ENCODE measurements around the gene BYSL.

The BYSL gene

GRCh38 chr6:41929924-41930323 lies 8.6 kb downstream of the BYSL start:
- H3K27me3 ChIP-seq (ENCODE audit: insufficient read depth, poor library complexity, severe bottlenecking), result no peaks in the 10 kb centered on the region
- TF ChIP-seq SPI1 (IDR thresholded peaks at IDR 0.05; ENCODE audit: borderline replicate concordance, low read depth), result peak; percentile 30; the same call in 1 of the 2 replicates
- no peak for TF ChIP-seq GABPA (IDR thresholded peaks at IDR 0.05; ENCODE audit: low read depth)
- no peak overlapping the region for H3K4me3 ChIP-seq (replicated peaks; ENCODE audit: insufficient read depth, low read length)
- no peak overlapping the region for H3K27ac ChIP-seq (replicated peaks)
- peak in 1 of 2 experiments; percentile 5 for DNase-seq (ENCODE audit: low read depth in 1 of 2, low spot score in 1 of 2)

DNA sequence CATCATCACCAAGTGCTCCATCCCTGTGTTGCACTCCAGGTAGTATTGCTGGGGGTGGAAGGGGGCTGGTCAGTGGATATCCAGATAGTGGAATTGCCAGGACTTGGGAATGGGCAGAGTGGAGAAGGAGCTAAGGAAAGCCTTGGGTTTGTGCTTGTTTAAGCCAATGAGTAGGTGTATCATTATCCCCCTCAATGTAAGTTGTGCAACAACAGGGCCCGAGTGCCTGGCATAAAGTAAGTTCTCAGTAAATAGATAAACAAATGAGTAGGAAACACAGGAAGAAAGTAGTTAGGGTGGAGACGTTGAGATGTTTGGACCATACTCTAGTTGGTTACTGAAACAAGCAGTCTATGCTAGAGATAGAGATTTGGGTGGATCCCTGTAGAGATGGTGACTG lies 10.5 kb downstream of the BYSL start:
- no peak for TF ChIP-seq GABPA (IDR thresholded peaks at IDR 0.05; ENCODE audit: low read depth)
- TF ChIP-seq, protein P1, sequence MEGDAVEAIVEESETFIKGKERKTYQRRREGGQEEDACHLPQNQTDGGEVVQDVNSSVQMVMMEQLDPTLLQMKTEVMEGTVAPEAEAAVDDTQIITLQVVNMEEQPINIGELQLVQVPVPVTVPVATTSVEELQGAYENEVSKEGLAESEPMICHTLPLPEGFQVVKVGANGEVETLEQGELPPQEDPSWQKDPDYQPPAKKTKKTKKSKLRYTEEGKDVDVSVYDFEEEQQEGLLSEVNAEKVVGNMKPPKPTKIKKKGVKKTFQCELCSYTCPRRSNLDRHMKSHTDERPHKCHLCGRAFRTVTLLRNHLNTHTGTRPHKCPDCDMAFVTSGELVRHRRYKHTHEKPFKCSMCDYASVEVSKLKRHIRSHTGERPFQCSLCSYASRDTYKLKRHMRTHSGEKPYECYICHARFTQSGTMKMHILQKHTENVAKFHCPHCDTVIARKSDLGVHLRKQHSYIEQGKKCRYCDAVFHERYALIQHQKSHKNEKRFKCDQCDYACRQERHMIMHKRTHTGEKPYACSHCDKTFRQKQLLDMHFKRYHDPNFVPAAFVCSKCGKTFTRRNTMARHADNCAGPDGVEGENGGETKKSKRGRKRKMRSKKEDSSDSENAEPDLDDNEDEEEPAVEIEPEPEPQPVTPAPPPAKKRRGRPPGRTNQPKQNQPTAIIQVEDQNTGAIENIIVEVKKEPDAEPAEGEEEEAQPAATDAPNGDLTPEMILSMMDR (IDR thresholded peaks at IDR 0.05; ENCODE audit: insufficient read depth, low read length), result no peak
- TF ChIP-seq REST (IDR thresholded peaks at IDR 0.05; ENCODE audit: insufficient replicate concordance, low read depth), result no peak
- no peak for TF ChIP-seq SPI1 (IDR thresholded peaks at IDR 0.05; ENCODE audit: borderline replicate concordance, low read depth)
- TF ChIP-seq POLR2AphosphoS5 (IDR thresholded peaks at IDR 0.05; ENCODE audit: low read depth), result no peak
- no peak overlapping the region for H3K27ac ChIP-seq (replicated peaks)
- DNase-seq (ENCODE audit: low read depth in 1 of 2, low spot score in 1 of 2), result no peak
- no peak overlapping the region for H3K4me3 ChIP-seq (replicated peaks; ENCODE audit: insufficient read depth, low read length)
- H3K27me3 ChIP-seq (ENCODE audit: insufficient read depth, poor library complexity, severe bottlenecking), result no peaks in the 10 kb centered on the region

DNA sequence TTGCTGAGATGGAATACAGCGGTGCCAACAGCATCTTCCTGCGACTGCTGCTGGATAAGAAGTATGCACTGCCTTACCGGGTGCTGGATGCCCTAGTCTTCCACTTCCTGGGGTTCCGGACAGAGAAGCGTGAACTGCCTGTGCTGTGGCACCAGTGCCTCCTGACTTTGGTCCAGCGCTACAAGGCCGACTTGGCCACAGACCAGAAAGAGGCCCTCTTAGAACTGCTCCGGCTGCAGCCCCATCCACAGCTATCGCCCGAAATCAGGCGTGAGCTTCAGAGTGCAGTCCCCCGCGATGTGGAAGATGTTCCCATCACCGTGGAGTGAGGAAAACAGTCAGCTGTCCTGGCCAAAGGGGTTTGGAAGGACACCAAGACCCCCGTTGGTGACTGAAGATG lies 11.1 kb downstream of the BYSL start:
- TF ChIP-seq, protein P1 (IDR thresholded peaks at IDR 0.05; ENCODE audit: insufficient read depth, low read length), result no peak
- TF ChIP-seq GABPA (IDR thresholded peaks at IDR 0.05; ENCODE audit: low read depth), result no peak
- no peak for TF ChIP-seq REST (IDR thresholded peaks at IDR 0.05; ENCODE audit: insufficient replicate concordance, low read depth)
- TF ChIP-seq POLR2AphosphoS5 (IDR thresholded peaks at IDR 0.05; ENCODE audit: low read depth), result no peak
- no peak for TF ChIP-seq SPI1 (IDR thresholded peaks at IDR 0.05; ENCODE audit: borderline replicate concordance, low read depth)
- Histone ChIP-seq H3K27ac (replicated peaks) (no peak overlapping the region), H3K27me3 (ENCODE audit: insufficient read depth, poor library complexity, severe bottlenecking) (no peaks in the 10 kb centered on the region), H3K4me3 (replicated peaks; ENCODE audit: insufficient read depth, low read length) (no peak overlapping the region)
- DNase-seq (ENCODE audit: low read depth in 1 of 2, low spot score in 1 of 2), result no peak

GRCh38 chr6:41934278-41935192 lies 13.2 kb downstream of the BYSL start:
- no peak overlapping the region for H3K4me3 ChIP-seq (replicated peaks; ENCODE audit: insufficient read depth, low read length)
- DNase-seq (ENCODE audit: low read depth in 1 of 2, low spot score in 1 of 2), result peak in 1 of 2 experiments; percentile 18
- no peaks in the 10 kb centered on the region for H3K27me3 ChIP-seq (ENCODE audit: insufficient read depth, poor library complexity, severe bottlenecking)
- no peak overlapping the region for H3K27ac ChIP-seq (replicated peaks)
- no peak for TF ChIP-seq SPI1 (IDR thresholded peaks at IDR 0.05; ENCODE audit: borderline replicate concordance, low read depth)
- TF ChIP-seq POLR2AphosphoS5 (IDR thresholded peaks at IDR 0.05; ENCODE audit: low read depth), result peak; percentile 56; the same call in 1 of the 2 replicates
